BE2C (cell line): ENCODE results near the gene ODAPH.

Experiments used
- DNase-seq: peaks from one replicate; pipeline ENCODE4 v3.0.0-alpha.2; 2020
- H3K27me3 ChIP-seq: fragments of 250-450 bp; sonication (Bioruptor Pico); 2 replicates; pipeline ENCODE4 v1.5.1; 2020; ENCODE audit warnings: mild to moderate bottlenecking
- H3K36me3 ChIP-seq: fragments of 250-450 bp; sonication (Bioruptor Pico); 2 replicates; pipeline ENCODE4 v1.5.1; 2020; ENCODE audit warnings: mild to moderate bottlenecking
- H3K4me1 ChIP-seq: fragments of 250-450 bp; sonication (Bioruptor Pico); 2 replicates; pipeline ENCODE4 v1.5.1; 2020
- H3K4me3 ChIP-seq: 2 replicates; pipeline ENCODE4 v1.5.1; 2011; ENCODE audit warnings: low read depth, low read length
- H3K9me3 ChIP-seq: fragments of 250-450 bp; sonication (Bioruptor Pico); 2 replicates; pipeline ENCODE4 v1.5.1; 2020
- CTCF ChIP-seq: IDR thresholded peaks from 2 replicates; pipeline ENCODE4 v1.5.1; 2012; ENCODE audit warnings: mild to moderate bottlenecking, low read depth, low read length

Gene ODAPH

GRCh38 chr4:75561789-75562188 is 5.9 kb downstream of the ODAPH start:
- Histone ChIP-seq H3K9me3 (no peaks in the 10 kb centered on the region), H3K27me3 (peaks cover under 1% of the 10 kb centered on the region), H3K4me1 (no peaks in the 10 kb centered on the region), H3K4me3 (no peak overlapping the region), H3K36me3 (no peaks in the 10 kb centered on the region)
- no peak for DNase-seq
- TF ChIP-seq CTCF: no peak

- Histone ChIP-seq H3K4me1 (no peaks in the 10 kb centered on the region), H3K27me3 (peaks cover 4% of the 10 kb centered on the region), H3K36me3 (no peaks in the 10 kb centered on the region), H3K4me3 (no peak overlapping the region), H3K9me3 (no peaks in the 10 kb centered on the region)
- no peak for DNase-seq
- TF ChIP-seq CTCF: no peak
Observed at GRCh38 chr4:75564023-75564422, 8.2 kb downstream of the ODAPH start.

DNA sequence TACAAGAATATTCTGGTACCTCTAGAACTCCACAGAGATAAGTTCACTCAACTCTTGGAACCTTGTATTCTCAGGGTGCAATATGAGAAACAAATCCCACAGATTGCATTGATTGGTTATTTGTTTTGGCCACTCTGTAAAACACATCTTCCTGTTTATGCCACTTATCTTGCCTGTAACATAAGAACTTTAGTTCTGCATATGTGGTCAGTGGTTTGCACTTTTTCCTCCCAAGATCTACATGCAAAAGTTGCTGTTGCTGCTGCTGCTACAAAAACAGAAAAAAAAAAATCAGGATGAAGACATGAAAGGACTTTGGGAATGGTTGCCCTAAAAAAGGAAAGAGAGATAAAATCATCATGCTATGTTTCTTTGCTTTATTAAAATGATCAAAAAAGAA is 9.6 kb downstream of the ODAPH start:
- TF ChIP-seq CTCF: no peak
- H3K9me3 ChIP-seq: no peaks in the 10 kb centered on the region
- H3K4me3 ChIP-seq: no peak overlapping the region
- H3K36me3 ChIP-seq: no peaks in the 10 kb centered on the region
- H3K27me3 ChIP-seq: peaks cover 4% of the 10 kb centered on the region
- no peaks in the 10 kb centered on the region for H3K4me1 ChIP-seq
- DNase-seq: no peak

- no peaks in the 10 kb centered on the region for H3K36me3 ChIP-seq
- no peak for TF ChIP-seq CTCF
- H3K4me3 ChIP-seq: no peak overlapping the region
- H3K4me1 ChIP-seq: no peaks in the 10 kb centered on the region
- DNase-seq: no peak
- H3K27me3 ChIP-seq: peaks cover 10% of the 10 kb centered on the region
- no peaks in the 10 kb centered on the region for H3K9me3 ChIP-seq
Observed at GRCh38 chr4:75566911-75567310, 11.0 kb downstream of the ODAPH start.

- no peaks in the 10 kb centered on the region for H3K9me3 ChIP-seq
- no peak for DNase-seq
- H3K4me3 ChIP-seq: no peak overlapping the region
- H3K36me3 ChIP-seq: no peaks in the 10 kb centered on the region
- H3K4me1 ChIP-seq: no peaks in the 10 kb centered on the region
- TF ChIP-seq CTCF: no peak
- H3K27me3 ChIP-seq: peaks cover 18% of the 10 kb centered on the region
Observed at GRCh38 chr4:75567725-75568124, 11.9 kb downstream of the ODAPH start.

GRCh38 chr4:75584067-75584466 is 28.2 kb downstream of the ODAPH start:
- Histone ChIP-seq H3K36me3 (no peaks in the 10 kb centered on the region), H3K4me3 (no peak overlapping the region), H3K4me1 (no peaks in the 10 kb centered on the region), H3K9me3 (no peaks in the 10 kb centered on the region), H3K27me3 (peaks cover 3% of the 10 kb centered on the region)
- no peak for TF ChIP-seq CTCF
- DNase-seq: no peak
